Esophagus squamous epithelium (tissue), 5 donors: ENCODE data around the gene ZCCHC7. TPM values are rescaled to one million over a fixed set of nuclear protein-coding genes. Genes with fewer than 3 reads are reported as not detected.

ENCODE experiments used
- DNase-seq: peaks from one replicate; lab custom pipeline; 2025; lab: John Stamatoyannopoulos, UW
- H3K27ac ChIP-seq, 4 donors: fragments of 200-600 bp; sonication (generic); one replicate each; pipeline ENCODE4 v1.5.1; 2016 to 2019; ENCODE audit warnings: mild to moderate bottlenecking in 1 of 4
- H3K27me3 ChIP-seq, 4 donors: fragments of 200-600 bp; sonication (generic); 1 replicate in 3 of 4; 2 replicates in 1 of 4; pipeline versions ENCODE4 v1.5.1 to v1.6.0; 2017 to 2021; ENCODE audit warnings: antibody characterized with exemption in 1 of 4
- H3K36me3 ChIP-seq, 3 donors: fragments of 200-600 bp; sonication (generic); one replicate each; pipeline ENCODE4 v1.5.1; 2016 to 2019
- H3K4me1 ChIP-seq, 3 donors: fragments of 200-600 bp; sonication (generic); one replicate each; pipeline ENCODE4 v1.5.1; 2017 to 2019
- H3K4me3 ChIP-seq, 4 donors: fragments of 200-600 bp; sonication (generic); 1 replicate in 3 of 4; 2 replicates in 1 of 4; pipeline ENCODE4 v1.5.1; 2016 to 2019; ENCODE audit warnings: mild to moderate bottlenecking in 2 of 4, moderate library complexity in 1 of 4
- H3K9me3 ChIP-seq, 3 donors: fragments of 200-600 bp; sonication (generic); one replicate each; pipeline ENCODE4 v1.5.1; 2016 to 2019
- POLR2A ChIP-seq, 4 donors: fragments of 450-650 bp; IDR thresholded peaks; one replicate each; pipeline ENCODE4 v1.6.1; 2017; ENCODE audit warnings: antibody characterized with exemption in 4 of 4, mild to moderate bottlenecking in 4 of 4, moderate library complexity in 3 of 4
- WGBS, 2 donors: methylation state at CpG; one replicate each; pipeline ENCODE4 v1.1.5; 2018; 5-methylcytosine and 5-hydroxymethylcytosine counted together
- intact Hi-C: fragments of 100-400 bp; cut with DNase I; formaldehyde crosslinking; loops from one replicate; pipeline ENCODE4 v1.15.0; 2022
- total RNA-seq, 4 donors: library from RNA; depleted of rRNA; stranded (reverse); fragments of >200 nt; gene quantifications; one replicate each; pipeline ENCODE4 v1.1.0, GENCODE V29; 2016
- TF ChIP-seq, protein P1 (sequence below), 6 experiments: fragments of 450-650 bp in 4 of 6; fragments of 200-600 bp in 2 of 6; sonication (generic) in 2 of 6; IDR thresholded peaks; one replicate each; pipeline ENCODE4 v1.5.1; 2016 to 2019; ENCODE audit warnings: antibody characterized with exemption in 6 of 6, mild to moderate bottlenecking in 4 of 6, moderate library complexity in 4 of 6
- donor health status: DM: yes; HTN: yes; CAD: no.

The ZCCHC7 gene
- total RNA-seq, 4 donors from 2014 or later, result 6.1 to 21.6 (median 13.0) TPM

DNA sequence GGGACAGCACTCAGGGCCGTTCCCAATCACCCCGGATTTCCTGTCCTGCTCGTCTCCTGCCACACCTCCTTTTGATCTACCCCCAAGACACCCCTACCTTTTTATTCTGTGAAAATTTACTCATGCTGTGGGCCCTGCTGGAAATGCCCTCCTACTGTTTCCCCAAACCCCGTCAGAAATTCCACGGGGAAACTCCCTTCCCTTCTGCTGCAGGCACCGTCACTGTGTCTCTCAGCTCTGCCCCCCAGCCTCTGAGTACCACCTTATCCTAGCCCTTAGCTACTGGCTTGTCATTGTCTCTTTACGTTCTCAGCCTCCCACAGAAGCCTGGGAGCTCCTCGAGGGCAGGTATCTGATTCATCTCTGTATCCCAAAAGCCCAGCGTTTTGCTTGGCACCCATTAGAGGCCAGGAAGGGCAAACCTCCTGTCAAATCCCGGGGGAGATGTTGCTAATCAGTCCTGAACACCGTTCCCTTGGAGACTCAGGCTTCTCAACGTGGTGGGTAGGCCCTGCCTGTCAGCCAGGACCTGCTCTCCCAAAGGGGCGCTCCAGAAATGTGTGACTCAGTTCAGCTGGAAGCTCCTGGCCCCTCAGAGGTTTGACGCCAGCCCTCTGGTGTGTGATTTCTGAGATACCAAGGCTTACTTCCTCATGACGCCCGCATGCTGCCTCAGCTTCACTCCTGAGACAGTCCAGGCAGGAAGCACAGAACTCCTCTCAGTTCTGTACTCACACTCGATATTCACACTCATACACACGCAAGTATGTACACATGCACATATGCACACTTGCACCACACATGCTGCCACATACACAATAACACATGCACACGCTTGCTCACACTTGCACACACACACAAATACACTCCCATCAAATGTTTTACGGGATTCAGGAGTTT, 251.4 kb downstream of the ZCCHC7 start:
- no peak overlapping the region for H3K27ac ChIP-seq
- intact Hi-C loops, result no loop called here
- no peak for TF ChIP-seq POLR2A (IDR thresholded peaks at IDR 0.05)
- TF ChIP-seq, protein P1, sequence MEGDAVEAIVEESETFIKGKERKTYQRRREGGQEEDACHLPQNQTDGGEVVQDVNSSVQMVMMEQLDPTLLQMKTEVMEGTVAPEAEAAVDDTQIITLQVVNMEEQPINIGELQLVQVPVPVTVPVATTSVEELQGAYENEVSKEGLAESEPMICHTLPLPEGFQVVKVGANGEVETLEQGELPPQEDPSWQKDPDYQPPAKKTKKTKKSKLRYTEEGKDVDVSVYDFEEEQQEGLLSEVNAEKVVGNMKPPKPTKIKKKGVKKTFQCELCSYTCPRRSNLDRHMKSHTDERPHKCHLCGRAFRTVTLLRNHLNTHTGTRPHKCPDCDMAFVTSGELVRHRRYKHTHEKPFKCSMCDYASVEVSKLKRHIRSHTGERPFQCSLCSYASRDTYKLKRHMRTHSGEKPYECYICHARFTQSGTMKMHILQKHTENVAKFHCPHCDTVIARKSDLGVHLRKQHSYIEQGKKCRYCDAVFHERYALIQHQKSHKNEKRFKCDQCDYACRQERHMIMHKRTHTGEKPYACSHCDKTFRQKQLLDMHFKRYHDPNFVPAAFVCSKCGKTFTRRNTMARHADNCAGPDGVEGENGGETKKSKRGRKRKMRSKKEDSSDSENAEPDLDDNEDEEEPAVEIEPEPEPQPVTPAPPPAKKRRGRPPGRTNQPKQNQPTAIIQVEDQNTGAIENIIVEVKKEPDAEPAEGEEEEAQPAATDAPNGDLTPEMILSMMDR (IDR thresholded peaks at IDR 0.05), result no peak
- no peak for DNase-seq
- H3K4me3 ChIP-seq, result no peak overlapping the region
- no peaks in the 10 kb centered on the region for H3K36me3 ChIP-seq
- H3K4me1 ChIP-seq, result no peaks in the 10 kb centered on the region
- no peaks in the 10 kb centered on the region for H3K27me3 ChIP-seq
- no peaks in the 10 kb centered on the region for H3K9me3 ChIP-seq
- 48 to 50% methylated on average over 16 to 18 of the region's 20 CpGs for WGBS, 2 donors

DNA sequence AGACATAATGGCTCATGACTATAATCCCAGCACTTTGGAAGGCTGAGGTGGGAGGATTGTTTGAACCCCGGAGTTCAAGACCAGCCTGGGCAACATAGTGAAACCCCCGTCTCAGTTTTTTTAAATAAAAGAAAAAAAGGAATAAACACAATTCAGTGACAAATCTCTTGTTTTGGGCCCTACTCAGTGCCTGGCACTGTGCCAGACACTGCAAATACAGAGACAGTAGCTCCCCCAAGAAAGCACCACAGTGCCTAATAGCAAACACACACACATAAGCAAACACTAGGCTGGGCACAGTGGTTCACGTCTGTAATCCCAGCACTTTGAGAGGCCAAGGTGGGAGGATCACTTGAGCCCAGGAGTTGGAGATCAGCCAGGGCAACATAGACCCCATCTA, 252.5 kb downstream of the ZCCHC7 start:
- no peak for DNase-seq
- intact Hi-C loops, result no loop called here
- Histone ChIP-seq H3K4me3 (no peak overlapping the region), H3K9me3 (no peaks in the 10 kb centered on the region), H3K36me3 (no peaks in the 10 kb centered on the region), H3K4me1 (no peaks in the 10 kb centered on the region), H3K27me3 (no peaks in the 10 kb centered on the region), H3K27ac (no peak overlapping the region)
- 68 to 82% methylated on average over 3 of the region's 3 CpGs for WGBS, 2 donors
- TF ChIP-seq, protein P1 (IDR thresholded peaks at IDR 0.05), result no peak
- TF ChIP-seq POLR2A (IDR thresholded peaks at IDR 0.05), result no peak

DNA sequence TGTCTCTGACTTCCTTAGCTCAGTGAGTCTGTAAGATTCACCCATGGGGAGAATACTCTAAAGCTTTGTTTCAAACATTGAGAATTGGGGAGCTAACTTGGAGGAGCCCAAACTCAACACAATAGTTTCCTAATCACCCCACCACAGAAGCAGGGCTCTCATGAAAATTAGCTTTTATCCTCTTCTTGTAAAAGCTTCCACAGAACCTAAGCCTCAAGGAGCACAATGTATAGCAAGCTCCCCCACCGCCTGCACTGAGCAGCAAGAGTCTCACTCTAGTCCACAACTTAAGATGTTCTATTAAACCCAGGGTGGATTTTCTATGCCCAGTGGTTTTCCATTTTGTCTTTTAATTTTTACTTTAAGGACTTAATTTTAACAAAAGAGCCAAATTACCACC, 253.2 kb downstream of the ZCCHC7 start:
- intact Hi-C loops, result no loop called here
- no peaks in the 10 kb centered on the region for H3K9me3 ChIP-seq

DNA sequence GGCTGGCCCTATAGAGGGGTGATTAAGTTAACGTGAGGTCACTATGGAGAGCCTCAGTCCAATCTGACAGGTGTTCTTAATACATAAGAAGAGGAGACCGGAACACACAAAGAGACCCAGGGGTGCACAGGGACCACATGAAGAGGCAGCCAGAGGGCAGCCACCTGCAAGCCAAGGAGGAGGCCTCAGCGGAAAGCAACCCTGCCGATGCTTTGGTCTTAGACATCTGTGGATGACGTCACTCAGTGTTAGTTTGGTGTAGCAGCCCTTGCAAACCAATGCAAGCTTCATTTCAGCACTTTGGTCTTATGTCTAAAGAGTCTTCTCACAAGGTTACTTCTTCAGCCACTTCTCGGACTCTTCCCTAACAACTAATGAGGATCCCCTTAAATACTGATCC, 254.5 kb downstream of the ZCCHC7 start:
- H3K9me3 ChIP-seq, result no peaks in the 10 kb centered on the region
- intact Hi-C loops, result no loop called here
- no peaks in the 10 kb centered on the region for H3K36me3 ChIP-seq
- H3K27me3 ChIP-seq, result no peaks in the 10 kb centered on the region
- WGBS, 2 donors, result 65 to 82% methylated on average over 6 of the region's 6 CpGs
- no peak overlapping the region for H3K27ac ChIP-seq
- no peak overlapping the region for H3K4me3 ChIP-seq
- DNase-seq, result no peak
- no peaks in the 10 kb centered on the region for H3K4me1 ChIP-seq
- no peak for TF ChIP-seq POLR2A (IDR thresholded peaks at IDR 0.05)
- TF ChIP-seq, protein P1 (IDR thresholded peaks at IDR 0.05), result no peak

More for the DNA sequence above, 253.2 kb downstream of the ZCCHC7 start:
- no peak for DNase-seq
- no peaks in the 10 kb centered on the region for H3K36me3 ChIP-seq
- H3K4me3 ChIP-seq, result no peak overlapping the region
- TF ChIP-seq, protein P1 (IDR thresholded peaks at IDR 0.05), result no peak
- no peak for TF ChIP-seq POLR2A (IDR thresholded peaks at IDR 0.05)
- no peaks in the 10 kb centered on the region for H3K27me3 ChIP-seq
- H3K4me1 ChIP-seq, result no peaks in the 10 kb centered on the region
- WGBS, 2 donors, result 77 to 80% methylated on average over 1 of the region's 1 CpG
- H3K27ac ChIP-seq, result no peak overlapping the region
